Measurements from ENCODE around the gene BST2. TPM values are rescaled to one million over a fixed set of nuclear protein-coding genes. Genes with fewer than 3 reads are reported as not detected.

BST2 gene
- total RNA-seq, 1 donor from 2014 or later, result 301 TPM

GRCh38 chr19:17393002-17393401 is 12.4 kb downstream of the BST2 start:
- no peaks in the 10 kb centered on the region for H4K20me1 ChIP-seq (ENCODE audit: insufficient read depth, low read length)
- peaks cover 4% of the 10 kb centered on the region for H3K4me1 ChIP-seq (ENCODE audit: insufficient read depth, low read length)
- Mint-ChIP-seq H3K36me3 (ENCODE audit: low read depth, unreplicated experiment) (peaks cover 3% of the 10 kb centered on the region), H3K4me1 (ENCODE audit: low read depth, unreplicated experiment) (peaks cover 4% of the 10 kb centered on the region), H3K9me3 (ENCODE audit: unreplicated experiment) (peaks cover 2% of the 10 kb centered on the region), H3K27ac (ENCODE audit: unreplicated experiment) (peak overlapping the region; percentile 66), H3K27me3 (ENCODE audit: low read depth, unreplicated experiment) (no peaks in the 10 kb centered on the region), H3K4me3 (ENCODE audit: unreplicated experiment) (no peak overlapping the region)
- DNase-seq (ENCODE audit: low read depth) (no peak), FAIRE-seq (no peak)
- peaks cover 5% of the 10 kb centered on the region for H3K27me3 ChIP-seq (ENCODE audit: insufficient read depth, low read length)
- no peak overlapping the region for H3K9ac ChIP-seq (ENCODE audit: low read length)
- H2AFZ ChIP-seq (ENCODE audit: low read depth, low read length), result no peak overlapping the region
- TF ChIP-seq CTCF (IDR thresholded peaks at IDR 0.05; ENCODE audit: insufficient read depth, low read depth, low read length) (no peak), EZH2 (IDR thresholded peaks at IDR 0.05; ENCODE audit: insufficient read depth, low read length) (no peak)
- no peak overlapping the region for H3K27ac ChIP-seq (ENCODE audit: low read depth, low read length)
- no peak overlapping the region for H3K4me2 ChIP-seq (ENCODE audit: low read length)
- H3K36me3 ChIP-seq (ENCODE audit: insufficient read depth, low read length), result no peaks in the 10 kb centered on the region
- H3K4me3 ChIP-seq (ENCODE audit: insufficient read depth, low read depth, low read length), result no peak overlapping the region
- H3K9me3 ChIP-seq (ENCODE audit: insufficient read depth, low read depth, low read length), result peaks cover 3% of the 10 kb centered on the region
- H3K79me2 ChIP-seq (ENCODE audit: insufficient read depth, low read length), result no peaks in the 10 kb centered on the region

- Histone ChIP-seq H3K9ac (ENCODE audit: low read length) (no peak overlapping the region), H3K4me1 (ENCODE audit: insufficient read depth, low read length) (peaks cover 4% of the 10 kb centered on the region), H3K79me2 (ENCODE audit: insufficient read depth, low read length) (no peaks in the 10 kb centered on the region), H3K27ac (ENCODE audit: low read depth, low read length) (no peak overlapping the region), H3K4me3 (ENCODE audit: insufficient read depth, low read depth, low read length) (peak overlapping the region; percentile 45), H3K36me3 (ENCODE audit: insufficient read depth, low read length) (no peaks in the 10 kb centered on the region), H3K4me2 (ENCODE audit: low read length) (peak overlapping the region; percentile 91), H2AFZ (ENCODE audit: low read depth, low read length) (peak overlapping the region; percentile 80), H4K20me1 (ENCODE audit: insufficient read depth, low read length) (no peaks in the 10 kb centered on the region), H3K9me3 (ENCODE audit: insufficient read depth, low read depth, low read length) (peaks cover 3% of the 10 kb centered on the region), H3K27me3 (ENCODE audit: insufficient read depth, low read length) (peaks cover 5% of the 10 kb centered on the region)
- FAIRE-seq, result no peak
- Mint-ChIP-seq H3K4me3 (ENCODE audit: unreplicated experiment) (peak overlapping the region; percentile 76), H3K27ac (ENCODE audit: unreplicated experiment) (peak overlapping the region; percentile 81), H3K36me3 (ENCODE audit: low read depth, unreplicated experiment) (peaks cover 2% of the 10 kb centered on the region), H3K27me3 (ENCODE audit: low read depth, unreplicated experiment) (no peaks in the 10 kb centered on the region), H3K4me1 (ENCODE audit: low read depth, unreplicated experiment) (peaks cover 4% of the 10 kb centered on the region), H3K9me3 (ENCODE audit: unreplicated experiment) (peaks cover 2% of the 10 kb centered on the region)
- TF ChIP-seq EZH2 (IDR thresholded peaks at IDR 0.05; ENCODE audit: insufficient read depth, low read length), result no peak
- no peak for TF ChIP-seq CTCF (IDR thresholded peaks at IDR 0.05; ENCODE audit: insufficient read depth, low read depth, low read length)
- DNase-seq (ENCODE audit: low read depth), result no peak
Measured at GRCh38 chr19:17391371-17392151, 13.9 kb downstream of the BST2 start.
